Measurements from ENCODE around the gene VPS16. TPM values are rescaled to one million over a fixed set of nuclear protein-coding genes. Genes with fewer than 3 reads are reported as not detected.

The VPS16 gene
- total RNA-seq, 2 experiments from 2014 or later = 32.6 to 39.0 TPM

DNA sequence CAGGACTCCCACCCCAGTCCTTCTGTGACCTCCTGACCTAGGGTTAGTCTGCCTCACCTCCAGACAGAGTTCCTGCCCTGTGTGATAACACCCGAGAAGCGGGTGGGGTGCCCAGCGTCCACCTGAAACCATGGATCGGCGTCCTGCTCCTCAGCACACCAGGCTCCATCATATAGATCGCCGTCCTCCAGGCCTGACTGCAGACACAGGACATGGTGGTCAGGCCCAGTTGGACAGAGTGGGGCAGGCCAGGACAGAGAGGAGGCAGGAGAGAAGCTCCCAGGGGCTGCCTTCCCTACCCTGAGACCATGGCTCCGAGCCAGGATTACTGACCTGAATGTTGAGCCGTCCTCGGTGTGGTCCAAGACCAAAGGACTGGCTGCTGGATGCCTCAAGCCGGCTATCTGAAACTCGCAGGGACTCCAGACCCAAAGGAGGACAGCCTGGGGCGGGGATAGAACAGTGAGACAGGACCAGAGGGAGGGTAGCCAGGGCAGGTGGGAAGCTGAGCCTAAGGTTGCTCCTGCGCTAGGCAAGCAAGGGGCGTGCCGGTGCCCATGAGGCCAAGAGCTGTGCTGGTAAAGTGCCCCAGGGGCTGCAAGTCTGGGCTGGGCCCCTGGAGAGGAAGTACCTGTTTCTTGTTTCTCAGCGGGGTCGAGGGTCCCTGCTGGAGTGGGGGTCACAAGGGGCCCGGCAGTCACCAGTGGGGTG, 42.3 kb upstream of the VPS16 start:
- TF ChIP-seq EZH2phosphoT487 (IDR thresholded peaks at IDR 0.05; ENCODE audit: borderline replicate concordance, low read depth, low read length) = no peak
- TF ChIP-seq, protein P1, sequence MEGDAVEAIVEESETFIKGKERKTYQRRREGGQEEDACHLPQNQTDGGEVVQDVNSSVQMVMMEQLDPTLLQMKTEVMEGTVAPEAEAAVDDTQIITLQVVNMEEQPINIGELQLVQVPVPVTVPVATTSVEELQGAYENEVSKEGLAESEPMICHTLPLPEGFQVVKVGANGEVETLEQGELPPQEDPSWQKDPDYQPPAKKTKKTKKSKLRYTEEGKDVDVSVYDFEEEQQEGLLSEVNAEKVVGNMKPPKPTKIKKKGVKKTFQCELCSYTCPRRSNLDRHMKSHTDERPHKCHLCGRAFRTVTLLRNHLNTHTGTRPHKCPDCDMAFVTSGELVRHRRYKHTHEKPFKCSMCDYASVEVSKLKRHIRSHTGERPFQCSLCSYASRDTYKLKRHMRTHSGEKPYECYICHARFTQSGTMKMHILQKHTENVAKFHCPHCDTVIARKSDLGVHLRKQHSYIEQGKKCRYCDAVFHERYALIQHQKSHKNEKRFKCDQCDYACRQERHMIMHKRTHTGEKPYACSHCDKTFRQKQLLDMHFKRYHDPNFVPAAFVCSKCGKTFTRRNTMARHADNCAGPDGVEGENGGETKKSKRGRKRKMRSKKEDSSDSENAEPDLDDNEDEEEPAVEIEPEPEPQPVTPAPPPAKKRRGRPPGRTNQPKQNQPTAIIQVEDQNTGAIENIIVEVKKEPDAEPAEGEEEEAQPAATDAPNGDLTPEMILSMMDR (conservative IDR thresholded peaks at IDR 0.05; ENCODE audit: low read length) = no peak
- BruUV-seq (replicated peaks) = no TSS peak
- intact Hi-C loops (cut with micrococcal nuclease; ENCODE audit: unreplicated experiment) = no loop called here
- no peaks in the 10 kb centered on the region for H3K9me3 ChIP-seq (ENCODE audit: low read length)
- H3K27ac ChIP-seq (ENCODE audit: low read depth, low read length, poor library complexity, severe bottlenecking) = no peak overlapping the region
- no peaks in the 10 kb centered on the region for H3K36me3 ChIP-seq (ENCODE audit: insufficient read depth, low read length)
- no peaks in the 10 kb centered on the region; the same call in 1 of the 2 replicates for H4K20me1 ChIP-seq (ENCODE audit: insufficient read depth, low read length)
- ChIA-PET CTCF (ENCODE audit: unreplicated experiment) (no interaction called here), POLR2A (no interaction called here)
- H3K4me1 ChIP-seq (ENCODE audit: insufficient read depth, low read length, poor library complexity, severe bottlenecking) = no peaks in the 10 kb centered on the region
- H3K79me2 ChIP-seq (ENCODE audit: insufficient read depth, low read depth, low read length) = no peaks in the 10 kb centered on the region
- no peaks in the 10 kb centered on the region for H3K9me2 ChIP-seq (ENCODE audit: insufficient read depth, low read length)
- DNase-seq (ENCODE audit: low spot score) = no peak
- no peak overlapping the region for H2AFZ ChIP-seq (ENCODE audit: low read length)
- no peak overlapping the region for H3K4me3 ChIP-seq (ENCODE audit: low read depth, low read length, poor library complexity, severe bottlenecking)
- H3K4me2 ChIP-seq (ENCODE audit: low read length) = no peak overlapping the region

- CTCF ChIA-PET (ENCODE audit: unreplicated experiment) = no interaction called here
- H2AFZ ChIP-seq (ENCODE audit: low read length) = no peak overlapping the region
- no peak for TF ChIP-seq EZH2phosphoT487 (IDR thresholded peaks at IDR 0.05; ENCODE audit: borderline replicate concordance, low read depth, low read length)
- TF ChIP-seq, protein P1 (conservative IDR thresholded peaks at IDR 0.05; ENCODE audit: low read length) = no peak
- no peak overlapping the region for H3K4me3 ChIP-seq (ENCODE audit: low read depth, low read length, poor library complexity, severe bottlenecking)
- H3K27ac ChIP-seq (ENCODE audit: low read depth, low read length, poor library complexity, severe bottlenecking) = no peak overlapping the region
- H3K9me3 ChIP-seq (ENCODE audit: low read length) = no peaks in the 10 kb centered on the region
- no peak overlapping the region for H3K4me2 ChIP-seq (ENCODE audit: low read length)
- DNase-seq (ENCODE audit: low spot score) = no peak
- H3K4me1 ChIP-seq (ENCODE audit: insufficient read depth, low read length, poor library complexity, severe bottlenecking) = no peaks in the 10 kb centered on the region
- H4K20me1 ChIP-seq (ENCODE audit: insufficient read depth, low read length) = no peaks in the 10 kb centered on the region; the same call in 1 of the 2 replicates
- no peaks in the 10 kb centered on the region for H3K79me2 ChIP-seq (ENCODE audit: insufficient read depth, low read depth, low read length)
- no TSS peak for BruUV-seq (replicated peaks)
- intact Hi-C loops (cut with micrococcal nuclease; ENCODE audit: unreplicated experiment) = no loop called here
- H3K9me2 ChIP-seq (ENCODE audit: insufficient read depth, low read length) = no peaks in the 10 kb centered on the region
- POLR2A ChIA-PET = interaction anchor here (1.4 kb wide), 1 partner anchor 8 kb away, joined by 5 read pairs; no protein-coding TSS in a partner anchor
- H3K36me3 ChIP-seq (ENCODE audit: insufficient read depth, low read length) = no peaks in the 10 kb centered on the region
Measured at GRCh38 chr20:2798814-2799213, 41.7 kb upstream of the VPS16 start.

DNA sequence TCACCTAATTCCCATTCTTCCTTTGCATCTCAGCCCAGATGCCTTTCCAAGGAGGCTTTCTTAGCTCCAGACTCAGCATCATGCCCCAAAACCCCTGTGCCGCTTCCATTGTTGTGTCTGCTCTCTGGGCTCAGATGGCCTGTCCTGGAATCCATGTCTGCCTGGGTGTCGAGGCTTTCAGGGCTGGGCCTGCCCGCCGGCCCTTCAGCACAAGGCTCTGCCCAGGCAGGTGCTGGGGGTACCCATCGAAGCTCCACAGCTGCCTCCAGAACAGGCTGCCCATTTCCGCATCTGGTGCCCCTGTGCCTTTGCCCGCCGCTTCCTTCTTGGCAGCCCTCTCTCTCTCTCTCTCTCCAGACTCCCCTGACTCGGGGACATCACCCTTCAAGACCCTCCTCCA, 41.3 kb upstream of the VPS16 start:
- ChIA-PET POLR2A (interaction anchor here (1.4 kb wide), 1 partner anchor 9 kb away, joined by 5 read pairs; no protein-coding TSS in a partner anchor), CTCF (ENCODE audit: unreplicated experiment) (no interaction called here)
- Histone ChIP-seq H3K9me3 (ENCODE audit: low read length) (no peaks in the 10 kb centered on the region), H2AFZ (ENCODE audit: low read length) (no peak overlapping the region), H3K4me2 (ENCODE audit: low read length) (no peak overlapping the region), H3K4me3 (ENCODE audit: low read depth, low read length, poor library complexity, severe bottlenecking) (no peak overlapping the region), H3K36me3 (ENCODE audit: insufficient read depth, low read length) (no peaks in the 10 kb centered on the region), H4K20me1 (ENCODE audit: insufficient read depth, low read length) (no peaks in the 10 kb centered on the region; the same call in 1 of the 2 replicates), H3K79me2 (ENCODE audit: insufficient read depth, low read depth, low read length) (no peaks in the 10 kb centered on the region), H3K27ac (ENCODE audit: low read depth, low read length, poor library complexity, severe bottlenecking) (no peak overlapping the region), H3K4me1 (ENCODE audit: insufficient read depth, low read length, poor library complexity, severe bottlenecking) (no peaks in the 10 kb centered on the region), H3K9me2 (ENCODE audit: insufficient read depth, low read length) (no peaks in the 10 kb centered on the region)
- no TSS peak for BruUV-seq (replicated peaks)
- no peak for DNase-seq (ENCODE audit: low spot score)
- no peak for TF ChIP-seq EZH2phosphoT487 (IDR thresholded peaks at IDR 0.05; ENCODE audit: borderline replicate concordance, low read depth, low read length)
- TF ChIP-seq, protein P1 (conservative IDR thresholded peaks at IDR 0.05; ENCODE audit: low read length) = no peak
- intact Hi-C loops (cut with micrococcal nuclease; ENCODE audit: unreplicated experiment) = no loop called here
